GM12892 (cell line): ENCODE data around the gene LRRC30.

ENCODE experiments used
- DNase-seq: peaks from one replicate; pipeline ENCODE4 v3.0.0; 2011; ENCODE audit not compliant: insufficient read length
- FAIRE-seq: peaks from 2 replicates; lab custom pipeline; 2011; peaks lifted over from hg19 to GRCh38; lab: Jason Lieb, UNC
- POLR2A ChIP-seq: IDR thresholded peaks from 2 replicates; pipeline ENCODE4 v1.6.1; 2011; ENCODE audit warnings: low read depth, low read length, control low read depth
- POLR2AphosphoS5 ChIP-seq: IDR thresholded peaks from 2 replicates; pipeline ENCODE4 v1.6.1; 2011; ENCODE audit warnings: low read depth, low read length, control low read depth
- TAF1 ChIP-seq: IDR thresholded peaks from 2 replicates; pipeline ENCODE4 v1.6.1; 2011; ENCODE audit warnings: low read depth, mild to moderate bottlenecking, control low read depth, low read length, borderline replicate concordance

Gene LRRC30

GRCh38 chr18:7255643-7256042 is 24.8 kb downstream of the LRRC30 start:
- TF ChIP-seq POLR2A, result no peak
- no peak for TF ChIP-seq TAF1
- FAIRE-seq, result no peak
- no peak for DNase-seq

GRCh38 chr18:7256618-7257425 is 25.9 kb downstream of the LRRC30 start:
- FAIRE-seq (no peak), DNase-seq (no peak)
- TF ChIP-seq POLR2A (no peak), TAF1 (no peak), POLR2AphosphoS5 (no peak)

DNA sequence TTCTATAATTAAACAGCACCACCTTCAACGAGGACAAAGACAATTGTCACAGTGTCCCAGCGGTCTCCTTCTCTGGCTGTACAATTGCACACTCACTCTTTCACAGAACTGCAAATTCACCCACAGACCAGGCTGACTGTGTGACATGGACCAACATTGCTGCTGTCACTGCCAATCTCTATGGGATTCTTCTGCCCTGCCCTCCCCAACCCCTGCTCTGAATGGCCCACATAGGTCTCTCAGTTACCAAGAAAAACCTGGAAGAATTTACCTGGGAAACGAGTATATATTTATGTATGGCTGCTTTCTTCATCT is 26.5 kb downstream of the LRRC30 start:
- DNase-seq (no peak), FAIRE-seq (no peak)
- TF ChIP-seq POLR2A (no peak), TAF1 (no peak), POLR2AphosphoS5 (no peak)

DNA sequence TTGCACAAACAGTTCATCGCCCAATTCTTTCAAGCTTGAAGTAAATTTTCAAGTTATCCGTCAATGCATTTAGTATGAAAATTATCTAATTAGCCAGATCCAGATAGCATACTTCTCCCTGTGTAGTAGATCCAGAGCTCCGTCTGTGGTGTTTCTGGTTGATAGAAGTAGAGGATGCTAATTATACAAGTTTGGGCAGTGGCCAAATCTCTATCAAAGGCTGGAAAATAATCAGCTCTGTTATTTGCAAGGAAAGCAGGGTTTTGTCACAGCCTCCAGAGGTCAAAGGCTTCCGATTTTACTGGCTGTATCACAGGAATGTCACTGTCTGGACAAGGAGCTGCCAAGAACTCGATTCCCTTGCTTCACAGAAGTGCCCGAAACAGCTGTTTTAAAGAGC is 28.6 kb downstream of the LRRC30 start:
- TF ChIP-seq POLR2A (no peak), TAF1 (no peak), POLR2AphosphoS5 (no peak)
- FAIRE-seq (no peak), DNase-seq (no peak)

DNA sequence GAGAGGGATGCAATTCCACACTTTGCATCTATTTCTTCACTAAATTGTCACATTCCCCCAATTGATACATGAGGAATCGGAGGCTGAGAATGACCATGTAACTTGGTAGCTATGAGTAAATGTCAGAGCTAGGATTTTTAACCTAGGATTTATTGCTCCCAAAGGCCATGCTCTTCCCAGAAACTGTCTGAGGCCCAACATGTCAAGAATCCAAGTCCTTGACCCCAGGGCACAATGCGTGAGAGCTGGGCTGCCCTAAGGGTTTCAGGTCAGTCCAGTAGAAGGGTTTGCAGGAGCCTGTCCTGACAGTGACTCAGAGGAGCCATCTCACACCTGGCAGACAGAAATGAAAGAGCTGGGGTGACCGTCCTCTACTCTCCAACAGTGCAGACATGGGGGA is 30.3 kb downstream of the LRRC30 start:
- DNase-seq (no peak), FAIRE-seq (no peak)
- TF ChIP-seq TAF1 (no peak), POLR2A (no peak), POLR2AphosphoS5 (no peak)

- FAIRE-seq (no peak), DNase-seq (no peak)
- no peak for TF ChIP-seq POLR2A
- no peak for TF ChIP-seq POLR2AphosphoS5
- TF ChIP-seq TAF1, result no peak
Measured at GRCh38 chr18:7267973-7268372, 37.1 kb downstream of the LRRC30 start.

- TF ChIP-seq TAF1 (no peak), POLR2AphosphoS5 (no peak), POLR2A (no peak)
- FAIRE-seq, result no peak
- DNase-seq, result no peak
Measured at GRCh38 chr18:7269942-7270341, 39.1 kb downstream of the LRRC30 start.

DNA sequence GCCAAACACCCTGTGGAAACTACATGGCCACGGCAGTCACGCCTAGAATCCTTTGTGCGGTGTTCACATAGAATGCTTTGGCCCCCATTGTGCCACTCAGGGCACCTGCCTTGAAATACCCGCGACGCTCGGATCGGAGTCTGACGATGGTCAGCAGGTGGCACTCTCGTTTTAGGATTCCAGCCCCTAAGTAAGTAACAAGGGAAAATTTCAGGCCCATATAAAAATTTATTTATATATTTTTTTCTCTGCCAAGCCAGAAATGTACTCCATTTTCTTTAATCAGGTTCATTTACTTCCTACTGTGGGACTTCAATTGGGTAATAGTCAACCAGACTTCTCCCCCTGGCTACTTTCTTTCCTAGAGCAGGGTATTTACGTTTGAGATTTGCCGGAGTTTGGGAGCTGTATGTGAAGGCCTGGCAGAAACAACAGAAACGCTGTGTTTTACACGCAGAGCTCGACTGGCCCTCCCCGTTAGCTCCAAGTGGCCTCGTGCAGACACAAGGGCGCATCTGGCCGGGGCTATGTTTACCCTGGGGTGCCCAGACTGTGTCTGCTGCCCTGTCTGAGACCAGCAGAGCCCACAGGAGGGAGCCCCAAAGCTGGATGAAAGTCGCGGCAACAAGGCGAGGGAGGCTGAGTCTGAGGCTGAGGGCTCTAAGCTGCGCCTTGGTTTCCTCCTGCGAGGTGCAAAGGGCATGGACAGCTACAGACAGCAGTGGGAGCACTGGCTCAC is 41.6 kb downstream of the LRRC30 start:
- FAIRE-seq (no peak), DNase-seq (no peak)
- TF ChIP-seq POLR2AphosphoS5 (no peak), TAF1 (no peak), POLR2A (no peak)

- TF ChIP-seq POLR2A, result no peak
- no peak for TF ChIP-seq POLR2AphosphoS5
- no peak for TF ChIP-seq TAF1
- DNase-seq (no peak), FAIRE-seq (no peak)
Measured at GRCh38 chr18:7273301-7273921, 42.5 kb downstream of the LRRC30 start.

DNA sequence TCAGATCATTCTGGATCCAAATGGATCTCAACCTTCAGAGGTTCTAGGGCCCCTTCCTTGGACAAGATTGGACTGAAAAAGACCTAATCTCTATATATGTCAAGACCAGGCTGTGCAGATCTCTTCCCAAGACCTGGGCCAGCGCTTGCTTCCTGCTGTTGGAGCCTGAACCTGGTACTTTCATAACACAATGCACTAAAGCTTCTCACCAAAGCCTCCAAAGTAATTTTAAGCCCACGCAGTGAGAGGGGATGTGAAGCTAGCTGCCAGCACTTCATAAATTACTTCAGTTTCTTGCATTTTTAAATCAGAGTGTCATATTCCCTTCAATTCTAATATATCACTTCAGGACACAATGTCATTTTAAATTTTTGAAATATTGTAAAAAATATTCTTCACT is 50.7 kb downstream of the LRRC30 start:
- TF ChIP-seq POLR2AphosphoS5 (no peak), TAF1 (no peak), POLR2A (no peak)
- DNase-seq, result no peak
- no peak for FAIRE-seq
